Measurements from ENCODE around the gene GULP1. TPM values are rescaled to one million over a fixed set of nuclear protein-coding genes. Genes with fewer than 3 reads are reported as not detected.
A peak's percentile ranks its signal among the peaks of the same experiment; 100 is the strongest.

The GULP1 gene
- total RNA-seq, 1 experiment from 2014 or later: 140 TPM

DNA sequence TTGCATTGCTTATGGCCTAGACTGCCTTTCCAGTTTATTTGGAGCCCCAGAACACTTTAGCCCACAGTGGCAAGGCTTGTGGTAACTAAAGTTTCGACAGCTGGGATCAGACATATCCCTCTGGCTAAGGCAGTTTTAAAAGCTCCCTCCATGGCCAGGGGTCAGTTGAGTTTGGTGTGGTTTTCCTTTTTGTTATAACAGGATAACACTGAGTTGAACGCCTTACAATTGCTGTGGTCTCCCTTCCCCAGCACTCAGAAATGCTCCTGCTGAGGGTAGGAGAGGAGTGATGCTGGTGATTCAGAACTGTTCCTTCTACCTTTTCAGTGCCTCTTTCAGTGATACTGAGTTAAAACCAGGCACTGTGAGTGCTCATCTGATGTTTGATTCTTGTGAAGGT is 182.6 kb downstream of the GULP1 start:
- Histone ChIP-seq H3K4me2 (ENCODE audit: insufficient read depth, insufficient read length, low read length) (no peak overlapping the region), H3K14ac (ENCODE audit: insufficient read depth, low read length) (no peak overlapping the region), H3K79me2 (ENCODE audit: insufficient read depth, low read length) (peaks cover 16% of the 10 kb centered on the region; the same call in 1 of the 2 replicates), H2BK12ac (ENCODE audit: insufficient read length, low read depth, low read length) (no peak overlapping the region), H2BK15ac (ENCODE audit: low read depth, low read length) (no peak overlapping the region), H3K9ac (ENCODE audit: extremely low read depth, insufficient read length, low read length) (no peak overlapping the region), H3K9me3 (ENCODE audit: control insufficient read depth, low read depth, low read length) (no peaks in the 10 kb centered on the region), H3K23me2 (ENCODE audit: insufficient read length, low read depth, low read length, poor library complexity, severe bottlenecking) (no peaks in the 10 kb centered on the region), H3T11ph (ENCODE audit: low read length) (no peak overlapping the region), H3K27me3 (ENCODE audit: insufficient read depth, low read length) (no peaks in the 10 kb centered on the region), H4K91ac (ENCODE audit: insufficient read length, low read depth, low read length) (no peak overlapping the region), H4K8ac (replicated peaks; ENCODE audit: insufficient read length, low read depth, low read length) (no peak overlapping the region), H3K4ac (ENCODE audit: low read depth, low read length) (no peak overlapping the region), H2AFZ (ENCODE audit: low read length) (no peak overlapping the region), H4K5ac (ENCODE audit: insufficient read length, low read depth, low read length) (no peak overlapping the region), H3K4me1 (ENCODE audit: insufficient read depth, low read length) (peaks cover 5% of the 10 kb centered on the region; the same call in 1 of the 2 replicates), H3K27ac (ENCODE audit: insufficient read length, low read depth, low read length) (no peak overlapping the region), H3K56ac (ENCODE audit: insufficient read length, low read depth, low read length) (no peak overlapping the region), H3K79me1 (ENCODE audit: insufficient read depth, low read depth, low read length, poor library complexity, severe bottlenecking) (no peaks in the 10 kb centered on the region), H2BK5ac (ENCODE audit: insufficient read length, low read length) (no peak overlapping the region), H3K23ac (ENCODE audit: insufficient read length, low read depth, low read length) (no peak overlapping the region), H2BK20ac (ENCODE audit: low read depth, low read length, poor library complexity, severe bottlenecking) (no peak overlapping the region), H4K20me1 (ENCODE audit: control insufficient read depth, insufficient read depth, insufficient read length) (no peaks in the 10 kb centered on the region), H2BK120ac (ENCODE audit: low read depth, low read length, poor library complexity, severe bottlenecking) (no peak overlapping the region), H3K18ac (ENCODE audit: insufficient read length, low read depth, low read length) (no peak overlapping the region), H2AK5ac (ENCODE audit: insufficient read length, low read length) (no peak overlapping the region)
- no peak for DNase-seq
- Mint-ChIP-seq H3K27ac (peak overlapping the region; percentile 6 to 94 (median 10); a peak in 4 of 7 replicates), H3K4me3 (no peak overlapping the region; a peak in 1 of 5 replicates), H3K36me3 (ENCODE audit: insufficient read depth in 1 of 3, low read depth in 3 of 3) (peaks cover 16 to 24% (median 23%) of the 10 kb centered on the region in 3 experiments), H3K9me3 (peaks cover 12 to 18% of the 10 kb centered on the region in 2 experiments; a peak in 4 of 5 replicates), H3K27me3 (ENCODE audit: low read depth) (no peaks in the 10 kb centered on the region), H3K4me1 (peaks cover 53 to 57% of the 10 kb centered on the region in 2 experiments)
- no peak for TF ChIP-seq CTCF (conservative IDR thresholded peaks at IDR 0.05)
- WGBS (ENCODE audit: extremely low coverage, insufficient read length, low lambda C conversion rate): no CpG with 5 or more reads among the region's 2 CpGs
